K562 treated with DMSO at 1 percent for 48 hours (cell line): Measurements from ENCODE around the gene ANKRD2. TPM values are rescaled to one million over a fixed set of nuclear protein-coding genes. Genes with fewer than 3 reads are reported as not detected.

Source experiments
- total RNA-seq: library from RNA; unstranded; fragments of 300-600 nt; gene quantifications from 2 replicates; pipeline ENCODE4 v1.2.3, GENCODE V29; 2022; ENCODE audit warnings: low replicate concordance; ENCODE audit errors: extremely low read depth

The ANKRD2 gene, protein sequence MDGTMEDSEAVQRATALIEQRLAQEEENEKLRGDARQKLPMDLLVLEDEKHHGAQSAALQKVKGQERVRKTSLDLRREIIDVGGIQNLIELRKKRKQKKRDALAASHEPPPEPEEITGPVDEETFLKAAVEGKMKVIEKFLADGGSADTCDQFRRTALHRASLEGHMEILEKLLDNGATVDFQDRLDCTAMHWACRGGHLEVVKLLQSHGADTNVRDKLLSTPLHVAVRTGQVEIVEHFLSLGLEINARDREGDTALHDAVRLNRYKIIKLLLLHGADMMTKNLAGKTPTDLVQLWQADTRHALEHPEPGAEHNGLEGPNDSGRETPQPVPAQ
- not detected in 2 replicates for total RNA-seq

DNA sequence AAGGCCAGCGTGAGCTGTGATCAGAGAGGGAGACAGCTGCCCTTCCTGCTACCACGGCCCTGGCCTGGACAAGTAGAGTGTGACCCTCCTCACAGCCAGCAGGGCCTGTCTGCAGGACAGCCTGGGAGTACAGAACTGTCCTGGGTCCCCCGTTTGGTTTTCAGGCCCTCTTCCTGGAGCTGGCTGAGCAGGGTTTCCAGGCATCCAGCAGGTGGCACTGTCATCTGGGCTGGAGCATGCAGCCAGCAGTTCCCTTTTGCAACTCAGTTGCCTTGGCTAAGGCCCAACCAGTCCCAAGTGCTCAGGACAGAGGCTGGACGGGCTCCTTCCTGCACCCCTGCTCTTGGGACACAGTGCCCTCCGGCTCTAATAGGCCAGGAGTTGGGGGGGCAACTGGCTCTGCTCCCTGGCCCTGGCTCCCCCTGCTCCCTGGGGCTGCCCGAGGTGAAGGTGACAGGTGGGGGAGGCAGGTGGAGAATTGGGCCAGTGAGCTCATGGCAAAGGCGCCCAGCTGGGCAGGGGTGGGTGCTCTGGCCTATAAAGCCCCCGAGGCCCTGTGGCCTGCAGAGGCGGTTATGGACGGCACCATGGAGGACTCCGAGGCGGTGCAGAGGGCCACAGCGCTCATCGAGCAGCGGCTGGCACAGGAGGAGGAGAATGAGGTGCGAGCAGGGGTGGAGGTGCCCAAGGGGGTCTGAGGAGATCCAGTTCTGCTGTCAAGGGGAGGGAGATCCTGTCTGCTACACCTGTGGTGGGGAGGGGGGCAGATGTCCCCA lies at the start of gene ANKRD2:
Gene ANKRD2, plus strand, starts transcription at position 566 of the 776 bp plus-strand sequence. Its CDS starts 10 bp downstream, at position 576.

DNA sequence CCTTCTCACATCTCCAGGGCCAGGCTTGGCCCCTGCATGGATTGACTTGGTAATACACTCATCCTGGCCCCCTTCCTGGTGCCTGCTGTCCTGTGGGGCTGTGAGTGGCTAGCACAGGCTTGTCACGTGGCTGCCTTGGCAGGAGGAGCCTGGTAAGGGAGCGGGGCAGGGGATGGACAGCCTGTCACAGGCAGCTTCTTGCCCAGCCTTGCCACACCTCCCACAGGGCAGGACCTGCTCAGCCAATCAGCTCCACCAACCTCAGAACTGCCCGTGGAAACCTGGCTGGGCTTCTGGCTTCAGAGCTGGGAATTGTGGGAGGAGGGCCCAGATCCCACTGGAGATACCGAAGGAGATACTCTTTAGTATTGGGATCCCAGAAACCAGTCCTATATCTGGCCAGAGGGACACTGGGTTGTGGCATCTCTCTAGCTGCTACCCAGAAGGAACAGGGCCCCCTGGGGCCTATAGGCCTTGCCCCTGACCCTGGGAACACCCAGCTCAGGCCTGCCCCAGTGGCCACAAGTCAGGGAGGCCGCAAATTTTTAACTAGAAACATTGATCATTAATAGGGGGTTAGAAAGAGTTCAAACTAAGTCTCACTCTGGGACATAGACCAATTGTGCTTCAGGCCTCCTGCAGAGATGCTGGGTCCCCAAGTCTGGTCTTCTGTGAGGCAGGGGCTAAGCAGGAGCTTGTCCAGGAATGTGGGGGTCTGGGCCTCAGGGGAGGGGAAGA lies 11.7 kb downstream of the ANKRD2 start, which contains the start of gene HOGA1:
Gene HOGA1, plus strand, starts transcription at position 330 of the 738 bp plus-strand sequence. Its CDS starts 315 bp downstream, at position 645.

DNA sequence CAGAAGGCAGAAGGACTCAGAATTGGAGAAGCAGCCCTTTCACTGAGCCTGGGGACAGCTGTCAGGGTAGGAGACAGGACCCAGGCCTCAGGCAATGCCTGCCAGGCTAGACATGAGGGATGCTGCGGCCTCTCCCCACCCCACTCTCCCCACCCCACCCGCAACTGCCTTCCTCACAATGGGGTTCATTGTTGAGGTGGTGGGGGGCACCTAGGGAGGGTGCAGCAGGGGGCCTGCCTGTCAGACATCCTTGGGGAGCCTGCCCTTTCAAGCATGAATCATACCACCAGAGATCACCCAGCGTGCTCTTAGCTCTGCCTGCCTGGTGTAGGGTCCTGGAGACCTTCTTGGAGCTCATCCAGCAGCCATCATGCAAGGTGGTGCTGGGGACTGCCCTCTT lies 16.9 kb downstream of the ANKRD2 start, which contains the start of gene C10orf62:
Gene C10orf62, plus strand, starts transcription at position 243 of the 400 bp plus-strand sequence. CDS start 177 bp downstream, outside the sequence.

DNA sequence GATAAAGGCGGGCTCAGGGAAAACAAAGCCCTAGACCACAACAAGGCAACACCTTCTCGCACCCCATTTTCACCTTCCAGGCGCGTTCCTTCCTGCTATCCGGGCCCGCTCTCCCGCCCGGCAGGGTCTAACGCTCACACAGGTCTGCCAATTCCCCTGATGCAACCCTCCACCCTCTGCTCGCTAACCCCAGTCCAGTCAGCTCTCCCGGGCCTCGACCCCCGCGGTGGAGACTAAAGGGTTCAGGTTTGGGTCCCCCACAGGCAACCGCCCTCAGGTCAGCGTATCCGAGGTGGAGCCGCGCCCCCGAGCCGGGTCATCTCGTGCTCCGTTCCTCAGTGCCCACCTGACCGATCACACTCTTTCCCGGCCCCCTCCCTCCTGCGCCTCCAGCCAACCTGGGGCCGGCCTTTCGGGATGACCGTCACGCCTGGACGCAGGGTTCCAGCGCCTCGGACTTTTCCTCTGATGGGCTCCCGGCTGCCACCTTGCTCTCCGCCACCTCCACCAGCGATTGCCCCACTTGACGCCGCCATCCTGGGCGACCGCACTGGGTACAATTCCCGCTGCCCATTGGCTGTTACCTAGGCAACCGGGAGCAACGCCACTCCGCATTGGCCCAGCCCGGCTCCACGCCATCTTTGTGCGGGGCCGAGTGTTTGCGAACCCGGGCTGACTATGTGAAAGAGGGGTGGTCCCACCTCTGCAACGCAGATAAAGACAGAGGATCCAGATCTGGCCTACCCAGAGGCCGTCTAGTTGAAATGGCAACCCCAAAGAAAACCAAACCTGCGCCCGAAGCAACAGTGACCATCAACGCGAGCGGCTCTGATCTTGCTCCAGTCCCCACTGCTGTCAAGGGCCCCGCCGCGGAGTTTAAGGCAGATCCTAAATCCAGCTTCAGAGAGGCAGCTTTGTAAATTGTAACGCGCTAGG lies 60.6 kb downstream of the ANKRD2 start, which contains the start of gene MORN4:
Gene MORN4, minus strand, starts transcription at position 552 of the 936 bp plus-strand sequence. CDS start 13,847 bp downstream, outside the sequence.

Other genes starting within 250 kb of the ANKRD2 start
- gene FRAT2, start 238.1 kb upstream of the ANKRD2 start, total RNA-seq: not detected in 2 replicates
- gene RRP12, start 171.4 kb upstream of the ANKRD2 start, total RNA-seq: not detected in 2 replicates
- 259 TPM in 1 of 2 replicates, not detected in the other for gene PGAM1, start 146.6 kb upstream of the ANKRD2 start, total RNA-seq
- gene EXOSC1, start 126.8 kb upstream of the ANKRD2 start, total RNA-seq: not detected in 2 replicates
- gene ZDHHC16, start 126.6 kb upstream of the ANKRD2 start, total RNA-seq: not detected in 2 replicates
- gene MMS19, start 74.4 kb upstream of the ANKRD2 start, total RNA-seq: not detected in 2 replicates
- gene UBTD1, start 73.9 kb upstream of the ANKRD2 start, total RNA-seq: not detected in 2 replicates
- gene HOGA1, start 11.6 kb downstream of the ANKRD2 start, total RNA-seq: not detected in 2 replicates
- not detected in 2 replicates for gene C10orf62, start 16.9 kb downstream of the ANKRD2 start, total RNA-seq
- gene MORN4, start 60.7 kb downstream of the ANKRD2 start, total RNA-seq: not detected in 2 replicates
- not detected in 2 replicates for gene PI4K2A, start 67.9 kb downstream of the ANKRD2 start, total RNA-seq
- gene AVPI1, start 114.5 kb downstream of the ANKRD2 start, total RNA-seq: not detected in 2 replicates
- not detected in 2 replicates for gene MARVELD1, start 141.0 kb downstream of the ANKRD2 start, total RNA-seq
- not detected in 2 replicates for gene ZFYVE27, start 164.3 kb downstream of the ANKRD2 start, total RNA-seq
- gene SFRP5, start 199.2 kb downstream of the ANKRD2 start, total RNA-seq: not detected in 2 replicates